ENCODE results near the gene CLSTN2.

DNA sequence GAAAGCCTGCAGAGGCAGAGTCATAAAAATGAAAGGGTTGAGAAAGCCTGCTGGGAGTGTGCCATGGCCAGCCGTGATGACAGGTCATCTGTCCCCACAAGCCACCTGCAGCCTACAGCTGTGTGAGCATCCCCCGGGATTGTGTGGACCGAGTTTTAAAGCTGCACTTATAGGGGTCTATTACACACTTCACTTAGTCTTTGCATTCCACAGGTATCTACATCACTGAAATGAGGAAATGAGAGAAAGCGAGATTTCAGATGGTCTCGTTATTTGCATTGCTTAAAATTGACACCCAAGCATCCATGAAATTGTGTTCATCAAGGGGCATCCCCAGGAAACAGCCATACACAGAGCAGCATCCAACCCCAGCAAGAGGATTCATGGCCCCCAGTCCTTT is 605.3 kb downstream of the CLSTN2 start:
- TF ChIP-seq POLR2A (IDR thresholded peaks at IDR 0.05) (no peak), EP300 (IDR thresholded peaks at IDR 0.05) (no peak)
